DOHH2 (cell line): Measurements from ENCODE around the gene TMEM41B.

Experiments
- H3F3A ChIP-seq: fragments of 200-600 bp; sonication (generic), shearing (Covaris generic); 2 replicates; pipeline ENCODE4 v1.6.0; 2016; ENCODE audit warnings: antibody characterized with exemption, mild to moderate bottlenecking; ENCODE audit not compliant: control insufficient read depth, insufficient read depth
- H3K27ac ChIP-seq: fragments of 200-600 bp; sonication (generic); 2 replicates; pipeline ENCODE4 v1.5.1; 2014; ENCODE audit warnings: low read depth, mild to moderate bottlenecking, low read length, moderate library complexity
- H3K27me3 ChIP-seq: fragments of 200-600 bp; sonication (generic); 2 replicates; pipeline ENCODE4 v1.6.1; 2014; ENCODE audit warnings: mild to moderate bottlenecking, low read length, mixed read lengths; ENCODE audit not compliant: control insufficient read depth
- H3K36me3 ChIP-seq: fragments of 200-600 bp; sonication (generic); 2 replicates; pipeline ENCODE4 v1.6.1; 2014; ENCODE audit warnings: mild to moderate bottlenecking, low read length, moderate library complexity, mixed read lengths; ENCODE audit not compliant: control insufficient read depth
- H3K4me1 ChIP-seq: fragments of 200-600 bp; sonication (generic); 2 replicates; pipeline ENCODE4 v1.6.1; 2014; ENCODE audit warnings: mild to moderate bottlenecking, low read length, mixed read lengths; ENCODE audit not compliant: control insufficient read depth
- H3K4me2 ChIP-seq: fragments of 200-600 bp; sonication (generic); 2 replicates; pipeline ENCODE4 v1.6.0; 2014; ENCODE audit warnings: mild to moderate bottlenecking, low read length, moderate library complexity
- H3K4me3 ChIP-seq: fragments of 200-600 bp; sonication (generic); 2 replicates; pipeline ENCODE4 v1.5.1; 2014; ENCODE audit warnings: mild to moderate bottlenecking, low read length, mixed read lengths
- H3K79me2 ChIP-seq: fragments of 200-600 bp; sonication (generic); 2 replicates; pipeline ENCODE4 v1.6.1; 2014; ENCODE audit warnings: mild to moderate bottlenecking, low read length, mixed read lengths; ENCODE audit not compliant: control insufficient read depth
- H3K9me2 ChIP-seq: fragments of 200-600 bp; sonication (generic); replicated peaks from 2 replicates; pipeline ENCODE4 v1.6.1; 2014; ENCODE audit warnings: mild to moderate bottlenecking, low read length, mixed read lengths; ENCODE audit not compliant: control insufficient read depth
- H3K9me3 ChIP-seq: fragments of 200-600 bp; sonication (generic); 2 replicates; pipeline ENCODE4 v1.6.1; 2014; ENCODE audit warnings: antibody characterized with exemption, low read length, mixed read lengths; ENCODE audit not compliant: control insufficient read depth, insufficient read depth
- H4K20me1 ChIP-seq: fragments of 200-600 bp; sonication (generic); 2 replicates; pipeline ENCODE4 v1.6.0; 2014; ENCODE audit warnings: low read depth, mild to moderate bottlenecking, antibody characterized with exemption, low read length, moderate library complexity; ENCODE audit not compliant: control insufficient read depth, insufficient read depth
- EZH2phosphoT487 ChIP-seq: fragments of 200-600 bp; sonication (generic); IDR thresholded peaks from 2 replicates; pipeline ENCODE4 v1.6.1; 2017; ENCODE audit warnings: borderline replicate concordance, mild to moderate bottlenecking, antibody characterized with exemption, low read length, moderate library complexity, mixed read lengths
- TF ChIP-seq, protein P1 (sequence below): fragments of 200-600 bp; sonication (generic); IDR thresholded peaks from one replicate; pipeline ENCODE4 v1.5.1; 2014; ENCODE audit warnings: antibody characterized with exemption, mild to moderate bottlenecking, low read depth, low read length; ENCODE audit not compliant: poor library complexity, severe bottlenecking

TMEM41B gene

DNA sequence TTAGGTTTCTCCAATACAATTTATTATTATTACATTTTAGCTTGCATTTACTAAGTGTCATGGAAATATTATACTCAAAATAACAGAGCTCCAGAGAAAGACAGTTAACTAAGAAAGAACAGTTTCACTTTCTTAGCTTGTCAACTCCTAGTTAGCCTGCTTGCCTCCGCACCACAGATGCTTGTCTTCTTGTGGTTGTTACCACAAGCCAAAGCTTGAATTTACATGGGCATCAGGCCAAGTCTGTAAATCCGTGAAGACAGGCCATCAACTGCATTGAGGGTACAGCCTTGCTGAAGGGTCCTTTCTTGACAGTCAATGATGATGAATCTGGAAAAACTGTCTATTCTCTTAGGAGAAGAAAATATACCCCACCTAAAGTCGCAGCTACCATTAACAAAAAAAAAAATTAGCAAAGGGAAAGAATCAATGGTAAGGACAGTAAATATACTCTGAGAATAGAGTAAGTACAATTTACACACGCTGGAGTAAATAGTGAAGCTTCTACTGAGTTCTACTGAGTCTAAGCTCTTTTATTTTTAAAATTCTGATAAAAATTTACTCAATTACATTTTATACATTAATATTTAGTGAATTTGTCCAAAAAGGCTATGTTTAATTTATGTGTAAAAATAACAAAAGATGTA is 33.6 kb downstream of the TMEM41B start:
- no peaks in the 10 kb centered on the region for H3K9me2 ChIP-seq
- peak overlapping the region; percentile 48 for H3K4me2 ChIP-seq

DNA sequence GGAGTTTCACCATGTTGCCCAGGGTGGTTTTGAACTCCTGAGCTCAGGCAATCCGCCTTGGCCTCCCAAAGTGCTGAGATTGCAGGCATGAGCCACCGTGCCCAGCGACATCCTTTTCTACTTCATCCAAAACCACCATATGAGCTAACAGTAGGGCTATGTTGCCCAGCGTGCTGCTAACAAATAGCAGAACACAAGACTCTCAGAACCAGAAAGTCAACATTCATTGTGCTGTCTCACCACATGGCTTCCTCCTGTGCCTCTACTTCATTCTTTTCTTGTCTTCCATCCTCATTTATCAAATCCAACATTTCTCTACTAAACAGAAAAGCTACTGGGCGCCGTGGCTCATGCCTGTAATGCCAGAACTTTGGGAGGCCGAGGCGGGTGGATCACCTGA is 37.2 kb downstream of the TMEM41B start:
- H4K20me1 ChIP-seq: no peaks in the 10 kb centered on the region
- H3K4me1 ChIP-seq: peaks cover 23% of the 10 kb centered on the region
- H3K9me2 ChIP-seq: no peaks in the 10 kb centered on the region
- H3K27me3 ChIP-seq: no peaks in the 10 kb centered on the region
- no peak overlapping the region for H3K4me2 ChIP-seq
- peaks cover 7% of the 10 kb centered on the region for H3F3A ChIP-seq
- H3K27ac ChIP-seq: no peak overlapping the region
- peaks cover 6% of the 10 kb centered on the region; the same call in 1 of the 2 replicates for H3K36me3 ChIP-seq
- no peaks in the 10 kb centered on the region for H3K79me2 ChIP-seq
- H3K9me3 ChIP-seq: no peaks in the 10 kb centered on the region
- TF ChIP-seq, protein P1, sequence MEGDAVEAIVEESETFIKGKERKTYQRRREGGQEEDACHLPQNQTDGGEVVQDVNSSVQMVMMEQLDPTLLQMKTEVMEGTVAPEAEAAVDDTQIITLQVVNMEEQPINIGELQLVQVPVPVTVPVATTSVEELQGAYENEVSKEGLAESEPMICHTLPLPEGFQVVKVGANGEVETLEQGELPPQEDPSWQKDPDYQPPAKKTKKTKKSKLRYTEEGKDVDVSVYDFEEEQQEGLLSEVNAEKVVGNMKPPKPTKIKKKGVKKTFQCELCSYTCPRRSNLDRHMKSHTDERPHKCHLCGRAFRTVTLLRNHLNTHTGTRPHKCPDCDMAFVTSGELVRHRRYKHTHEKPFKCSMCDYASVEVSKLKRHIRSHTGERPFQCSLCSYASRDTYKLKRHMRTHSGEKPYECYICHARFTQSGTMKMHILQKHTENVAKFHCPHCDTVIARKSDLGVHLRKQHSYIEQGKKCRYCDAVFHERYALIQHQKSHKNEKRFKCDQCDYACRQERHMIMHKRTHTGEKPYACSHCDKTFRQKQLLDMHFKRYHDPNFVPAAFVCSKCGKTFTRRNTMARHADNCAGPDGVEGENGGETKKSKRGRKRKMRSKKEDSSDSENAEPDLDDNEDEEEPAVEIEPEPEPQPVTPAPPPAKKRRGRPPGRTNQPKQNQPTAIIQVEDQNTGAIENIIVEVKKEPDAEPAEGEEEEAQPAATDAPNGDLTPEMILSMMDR: no peak
- no peak for TF ChIP-seq EZH2phosphoT487
- H3K4me3 ChIP-seq: no peak overlapping the region

More for the DNA sequence above, 33.6 kb downstream of the TMEM41B start:
- H3F3A ChIP-seq: peaks cover 9% of the 10 kb centered on the region
- H3K27ac ChIP-seq: no peak overlapping the region; the same call in 1 of the 2 replicates
- no peaks in the 10 kb centered on the region for H4K20me1 ChIP-seq
- H3K4me3 ChIP-seq: peak overlapping the region; percentile 40
- H3K4me1 ChIP-seq: peaks cover 23% of the 10 kb centered on the region
- H3K36me3 ChIP-seq: peaks cover 6% of the 10 kb centered on the region; the same call in 1 of the 2 replicates
- H3K9me3 ChIP-seq: no peaks in the 10 kb centered on the region
- no peaks in the 10 kb centered on the region for H3K79me2 ChIP-seq
- TF ChIP-seq, protein P1: no peak
- no peak for TF ChIP-seq EZH2phosphoT487
- H3K27me3 ChIP-seq: no peaks in the 10 kb centered on the region

GRCh38 chr11:9276571-9276970 is 37.8 kb downstream of the TMEM41B start:
- Histone ChIP-seq H3F3A (peaks cover 6% of the 10 kb centered on the region), H3K9me2 (no peaks in the 10 kb centered on the region), H4K20me1 (no peaks in the 10 kb centered on the region), H3K27me3 (no peaks in the 10 kb centered on the region), H3K9me3 (no peaks in the 10 kb centered on the region), H3K4me3 (no peak overlapping the region), H3K36me3 (peaks cover 6% of the 10 kb centered on the region; the same call in 1 of the 2 replicates), H3K4me2 (no peak overlapping the region), H3K4me1 (peaks cover 18% of the 10 kb centered on the region), H3K27ac (no peak overlapping the region), H3K79me2 (no peaks in the 10 kb centered on the region)
- no peak for TF ChIP-seq EZH2phosphoT487
- TF ChIP-seq, protein P1: no peak
